ENCODE results near the gene BIRC5.

- TF ChIP-seq CTCF (IDR thresholded peaks at IDR 0.05) (no peak), TCF7L2 (IDR thresholded peaks at IDR 0.05; ENCODE audit: low read depth, low read length) (no peak), POLR2AphosphoS5 (IDR thresholded peaks at IDR 0.05; ENCODE audit: low read depth, low read length) (no peak), SIN3A (IDR thresholded peaks at IDR 0.05; ENCODE audit: borderline replicate concordance, insufficient read depth, low read depth, low read length) (no peak)
Observed at GRCh38 chr17:78268191-78268874, 54.3 kb downstream of the BIRC5 start.
